Measurements from ENCODE around the gene SLCO3A1.

Gene SLCO3A1

GRCh38 chr15:91872356-91873137 is 19.0 kb downstream of the SLCO3A1 start:
- TF ChIP-seq CTCF (IDR thresholded peaks at IDR 0.05; ENCODE audit: borderline replicate concordance, extremely low read depth, low read length, poor library complexity, severe bottlenecking) (no peak), EZH2 (IDR thresholded peaks at IDR 0.05; ENCODE audit: borderline replicate concordance, low read depth, low read length, severe bottlenecking) (no peak)
- Histone ChIP-seq H3K27me3 (ENCODE audit: insufficient read depth, low read length, poor library complexity) (no peaks in the 10 kb centered on the region), H3K4me3 (ENCODE audit: low read depth in 1 of 2, low read length in 2 of 2) (no peak overlapping the region), H3K9ac (ENCODE audit: low read depth, low read length) (no peak overlapping the region), H3K79me2 (ENCODE audit: insufficient read depth, low read length) (no peaks in the 10 kb centered on the region), H4K20me1 (ENCODE audit: insufficient read depth, low read length) (no peaks in the 10 kb centered on the region), H3K36me3 (ENCODE audit: insufficient read depth, low read length) (no peaks in the 10 kb centered on the region), H2AFZ (ENCODE audit: low read depth, low read length) (no peak overlapping the region), H3K4me1 (ENCODE audit: insufficient read depth, low read length) (peaks cover 8% of the 10 kb centered on the region), H3K4me2 (ENCODE audit: insufficient read depth, low read length) (no peak overlapping the region), H3K9me3 (ENCODE audit: insufficient read depth, low read length, severe bottlenecking) (no peaks in the 10 kb centered on the region), H3K27ac (ENCODE audit: low read length) (no peak overlapping the region)
- DNase-seq = no peak
- no peak for ATAC-seq (ENCODE audit: insufficient read depth, low read depth)

GRCh38 chr15:91873138-91873536 is 19.6 kb downstream of the SLCO3A1 start:
- H3K9me3 ChIP-seq (ENCODE audit: insufficient read depth, low read length, severe bottlenecking) = no peaks in the 10 kb centered on the region
- H3K27me3 ChIP-seq (ENCODE audit: insufficient read depth, low read length, poor library complexity) = no peaks in the 10 kb centered on the region
- H3K9ac ChIP-seq (ENCODE audit: low read depth, low read length) = no peak overlapping the region
- ATAC-seq (ENCODE audit: insufficient read depth, low read depth) = no peak
- no peak overlapping the region for H3K4me2 ChIP-seq (ENCODE audit: insufficient read depth, low read length)
- no peaks in the 10 kb centered on the region for H3K79me2 ChIP-seq (ENCODE audit: insufficient read depth, low read length)
- no peak overlapping the region for H3K27ac ChIP-seq (ENCODE audit: low read length)
- no peaks in the 10 kb centered on the region for H4K20me1 ChIP-seq (ENCODE audit: insufficient read depth, low read length)
- no peak overlapping the region for H3K4me3 ChIP-seq (ENCODE audit: low read depth in 1 of 2, low read length in 2 of 2)
- no peaks in the 10 kb centered on the region for H3K36me3 ChIP-seq (ENCODE audit: insufficient read depth, low read length)
- H3K4me1 ChIP-seq (ENCODE audit: insufficient read depth, low read length) = peaks cover 6% of the 10 kb centered on the region; the same call in 1 of the 2 replicates
- H2AFZ ChIP-seq (ENCODE audit: low read depth, low read length) = no peak overlapping the region
- TF ChIP-seq CTCF (IDR thresholded peaks at IDR 0.05; ENCODE audit: borderline replicate concordance, extremely low read depth, low read length, poor library complexity, severe bottlenecking) (no peak), EZH2 (IDR thresholded peaks at IDR 0.05; ENCODE audit: borderline replicate concordance, low read depth, low read length, severe bottlenecking) (no peak)
- no peak for DNase-seq

- H3K9me3 ChIP-seq (ENCODE audit: insufficient read depth, low read length, severe bottlenecking) = no peaks in the 10 kb centered on the region
- H3K4me1 ChIP-seq (ENCODE audit: insufficient read depth, low read length) = peaks cover 6% of the 10 kb centered on the region; the same call in 1 of the 2 replicates
- no peak overlapping the region for H3K9ac ChIP-seq (ENCODE audit: low read depth, low read length)
- H2AFZ ChIP-seq (ENCODE audit: low read depth, low read length) = no peak overlapping the region
- no peak for TF ChIP-seq CTCF (IDR thresholded peaks at IDR 0.05; ENCODE audit: borderline replicate concordance, extremely low read depth, low read length, poor library complexity, severe bottlenecking)
- no peak for TF ChIP-seq EZH2 (IDR thresholded peaks at IDR 0.05; ENCODE audit: borderline replicate concordance, low read depth, low read length, severe bottlenecking)
- H3K36me3 ChIP-seq (ENCODE audit: insufficient read depth, low read length) = no peaks in the 10 kb centered on the region
- H3K27me3 ChIP-seq (ENCODE audit: insufficient read depth, low read length, poor library complexity) = no peaks in the 10 kb centered on the region
- H4K20me1 ChIP-seq (ENCODE audit: insufficient read depth, low read length) = no peaks in the 10 kb centered on the region
- ATAC-seq (ENCODE audit: insufficient read depth, low read depth) = no peak
- no peak overlapping the region for H3K27ac ChIP-seq (ENCODE audit: low read length)
- no peak overlapping the region for H3K4me3 ChIP-seq (ENCODE audit: low read depth in 1 of 2, low read length in 2 of 2)
- H3K4me2 ChIP-seq (ENCODE audit: insufficient read depth, low read length) = no peak overlapping the region
- no peaks in the 10 kb centered on the region for H3K79me2 ChIP-seq (ENCODE audit: insufficient read depth, low read length)
- DNase-seq = no peak
Measured at GRCh38 chr15:91874171-91874570, 20.7 kb downstream of the SLCO3A1 start.
